NCI-H82 (cell line): ENCODE measurements around the gene CC2D1B.
A peak's percentile ranks its signal among the peaks of the same experiment; 100 is the strongest.

ENCODE experiments used
- DNase-seq: peaks from one replicate; lab custom pipeline; 2025; lab: John Stamatoyannopoulos, UW

The CC2D1B gene, protein sequence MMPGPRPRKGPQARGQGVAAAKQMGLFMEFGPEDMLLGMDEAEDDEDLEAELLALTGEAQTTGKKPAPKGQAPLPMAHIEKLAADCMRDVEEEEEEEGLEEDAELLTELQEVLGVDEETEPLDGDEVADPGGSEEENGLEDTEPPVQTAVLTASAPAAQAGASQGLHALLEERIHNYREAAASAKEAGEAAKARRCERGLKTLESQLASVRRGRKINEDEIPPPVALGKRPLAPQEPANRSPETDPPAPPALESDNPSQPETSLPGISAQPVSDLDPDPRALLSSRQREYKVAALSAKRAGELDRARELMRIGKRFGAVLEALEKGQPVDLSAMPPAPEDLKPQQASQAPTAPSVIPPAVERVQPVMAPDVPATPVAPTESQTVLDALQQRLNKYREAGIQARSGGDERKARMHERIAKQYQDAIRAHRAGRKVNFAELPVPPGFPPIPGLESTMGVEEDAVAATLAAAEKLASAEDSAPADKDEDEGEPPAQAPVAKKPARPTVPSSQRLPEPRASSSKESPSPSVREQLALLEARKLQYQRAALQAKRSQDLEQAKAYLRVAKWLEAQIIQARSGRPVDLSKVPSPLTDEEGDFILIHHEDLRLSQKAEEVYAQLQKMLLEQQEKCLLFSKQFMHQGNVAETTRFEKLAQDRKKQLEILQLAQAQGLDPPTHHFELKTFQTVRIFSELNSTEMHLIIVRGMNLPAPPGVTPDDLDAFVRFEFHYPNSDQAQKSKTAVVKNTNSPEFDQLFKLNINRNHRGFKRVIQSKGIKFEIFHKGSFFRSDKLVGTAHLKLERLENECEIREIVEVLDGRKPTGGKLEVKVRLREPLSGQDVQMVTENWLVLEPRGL

DNA sequence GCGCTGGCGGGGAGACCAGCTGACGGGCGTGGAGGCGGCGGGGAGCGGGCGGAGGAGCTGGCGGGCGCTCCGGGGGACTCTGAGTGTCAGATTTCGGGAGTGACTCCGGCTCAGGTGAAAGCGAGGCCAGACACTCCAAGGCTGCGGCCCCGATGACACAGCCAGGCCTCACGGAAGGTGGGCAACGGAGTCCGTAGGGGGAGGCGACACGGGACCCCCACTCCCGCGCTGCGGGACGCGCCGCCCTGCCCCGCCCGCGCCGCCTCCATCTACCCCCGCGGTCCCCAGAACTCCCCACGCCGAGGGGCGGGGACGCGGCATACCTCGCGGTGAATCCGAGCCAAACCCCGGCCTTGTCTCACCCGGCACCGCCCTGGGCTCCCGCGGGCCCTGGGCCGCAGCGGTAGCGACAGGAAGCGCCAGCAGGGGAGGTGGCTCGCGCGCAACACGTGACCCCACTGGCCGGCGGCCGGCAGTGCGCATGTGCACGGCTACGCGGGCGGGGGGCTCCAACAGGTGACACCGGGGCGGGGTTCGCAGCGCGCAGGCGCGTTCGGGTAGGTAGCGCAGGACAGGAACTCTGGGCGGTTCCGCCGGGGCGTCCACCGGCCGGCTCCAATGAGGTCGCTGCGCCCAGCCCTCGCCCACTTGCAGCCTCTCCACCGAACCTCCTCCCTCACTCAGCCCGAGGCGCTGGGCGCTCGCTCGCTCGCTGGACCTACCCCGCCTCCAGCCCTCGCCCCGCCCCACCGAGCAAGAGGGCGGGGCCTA is at the start of gene CC2D1B:
Gene CC2D1B, minus strand, starts transcription at position 460 of the 771 bp plus-strand sequence. CDS start 1,585 bp downstream, outside the sequence.
- DNase-seq, result peak; percentile 99

DNA sequence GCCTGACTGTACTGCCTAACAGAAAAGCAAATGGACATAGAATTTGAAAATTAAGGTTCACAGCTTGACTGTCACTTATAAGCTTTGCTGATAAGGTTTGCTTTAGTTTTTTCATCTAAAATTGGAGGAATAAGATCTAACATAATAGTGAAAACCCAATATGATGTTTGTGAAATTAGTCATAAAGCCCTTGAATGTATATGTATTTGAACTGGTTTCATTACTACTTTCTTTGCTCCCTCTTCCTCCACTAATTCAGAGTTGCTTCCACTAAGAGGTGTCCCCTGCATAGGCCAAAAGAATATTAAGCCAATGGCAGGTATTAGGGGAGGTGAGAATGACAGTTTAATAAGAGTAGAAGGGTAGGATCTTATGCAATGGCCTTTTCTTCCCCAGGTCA is 48.9 kb upstream of the CC2D1B start:
- no peak for DNase-seq

DNA sequence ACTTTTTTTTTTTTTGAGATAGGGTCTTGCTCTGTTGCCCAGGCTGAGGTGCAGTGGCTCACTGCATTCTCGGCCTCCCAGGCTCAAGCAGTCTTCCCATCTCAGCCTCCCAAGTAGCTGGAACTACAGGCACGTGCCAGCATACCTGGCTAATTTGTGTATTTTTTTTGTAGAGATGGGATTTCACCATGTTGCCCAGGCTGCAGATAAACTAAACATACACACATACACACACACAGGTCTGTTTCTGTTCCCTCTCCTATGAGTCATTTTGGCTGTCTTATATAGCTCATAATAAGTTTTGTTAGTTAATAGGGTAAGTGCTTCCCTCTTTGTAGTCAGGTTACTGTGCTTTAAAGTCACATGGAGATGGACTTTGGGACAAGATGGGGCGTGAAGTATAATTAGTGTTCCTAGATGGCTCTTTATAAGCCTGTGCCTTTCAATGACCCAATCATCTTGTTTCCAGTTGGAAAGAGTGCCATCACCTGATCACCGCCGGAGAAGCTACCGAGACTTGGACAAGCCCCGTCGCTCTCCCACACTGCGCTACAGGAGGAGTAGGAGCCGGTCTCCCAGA is 47.5 kb upstream of the CC2D1B start:
- no peak for DNase-seq

DNA sequence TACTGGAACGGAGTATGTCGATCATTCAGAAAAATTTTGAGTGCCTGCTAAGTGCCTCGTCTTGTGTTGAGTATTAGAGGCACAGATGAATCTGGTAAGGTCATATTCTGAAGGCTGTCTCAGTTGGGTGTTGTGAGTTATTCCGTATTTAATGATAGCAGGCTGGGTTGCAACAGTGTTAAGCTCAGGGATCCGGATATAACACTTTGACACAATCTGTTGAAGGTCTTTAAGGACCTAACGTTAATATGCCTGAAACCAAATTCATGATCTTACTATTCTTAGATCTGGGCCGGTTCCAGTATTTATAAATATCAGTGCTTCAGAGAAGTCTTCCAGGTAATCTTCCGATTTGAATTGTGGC is 39.0 kb upstream of the CC2D1B start:
- DNase-seq, result no peak

DNA sequence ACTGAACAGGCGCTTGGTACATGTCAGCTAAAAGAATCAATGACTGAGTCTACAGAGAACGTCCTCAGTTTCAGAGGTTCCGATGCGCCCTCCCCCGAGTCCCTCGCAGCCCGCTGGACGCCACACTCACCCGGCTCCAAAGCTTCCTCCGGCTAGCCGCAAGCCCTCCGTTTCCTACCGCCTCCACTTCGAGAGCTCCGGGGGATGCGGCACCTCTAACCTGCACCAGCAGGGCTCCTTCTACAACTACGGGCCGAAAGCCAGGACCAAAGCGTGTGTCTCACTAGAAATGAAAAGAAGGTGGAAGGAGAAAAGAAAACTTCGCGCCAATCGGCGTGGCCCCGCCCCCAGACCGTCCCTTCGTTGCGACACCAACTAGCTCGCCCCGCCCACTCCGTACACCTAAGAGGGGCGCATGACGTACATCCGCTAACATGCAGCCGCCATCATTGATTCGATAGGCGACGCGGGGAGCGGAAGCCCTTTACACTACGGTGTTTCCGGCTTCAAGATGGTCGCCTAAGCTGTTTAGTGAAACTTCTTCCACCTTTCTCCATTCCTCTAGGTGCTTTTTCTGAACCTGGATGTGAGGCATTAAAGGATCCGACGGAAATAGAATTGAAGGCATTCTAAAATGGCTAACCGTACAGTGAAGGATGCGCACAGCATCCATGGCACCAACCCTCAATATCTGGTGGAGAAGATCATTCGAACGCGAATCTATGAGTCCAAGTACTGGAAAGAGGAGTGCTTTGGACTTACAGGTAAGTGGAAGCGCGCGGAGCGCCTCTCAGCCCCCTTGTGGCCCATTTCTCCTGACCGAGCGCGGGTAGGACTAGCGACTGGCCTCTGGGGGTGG is 38.3 kb upstream of the CC2D1B start, which contains the start of the genes ORC1 and PRPF38A:
Gene ORC1, minus strand, starts transcription at position 308 of the 859 bp plus-strand sequence. CDS start 2,200 bp downstream, outside the sequence.
Gene PRPF38A, plus strand, starts transcription at position 487 of the 859 bp plus-strand sequence. Its CDS starts 148 bp downstream, at position 635.
- DNase-seq, result peak; percentile 100

DNA sequence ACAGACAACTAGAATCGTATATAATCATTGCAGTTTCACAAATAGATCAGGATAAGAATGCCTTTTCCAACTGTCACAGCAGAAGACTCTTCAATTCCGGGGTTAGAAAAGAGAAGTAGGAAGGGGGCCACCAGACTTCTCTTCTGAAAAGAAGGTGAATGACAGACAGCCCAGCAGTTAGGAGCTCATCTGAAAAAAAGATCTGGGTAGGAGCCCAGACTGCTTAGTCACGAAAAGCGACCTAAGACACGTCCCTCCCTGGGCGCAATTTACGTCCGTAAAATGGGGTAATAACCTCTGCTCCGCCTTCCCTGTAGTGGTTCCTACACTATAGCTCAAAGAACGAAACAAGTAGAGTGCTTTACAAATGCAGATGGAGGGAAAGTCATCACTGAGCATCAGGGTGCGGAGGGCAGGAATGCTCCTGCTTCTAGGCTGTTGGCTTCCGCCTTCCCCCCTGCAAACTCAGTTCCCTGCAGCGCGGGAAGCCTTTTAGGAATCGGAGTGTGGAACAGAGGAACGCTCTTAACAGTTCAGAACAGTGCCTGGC is 37.6 kb upstream of the CC2D1B start:
- DNase-seq, result peak; percentile 71

DNA sequence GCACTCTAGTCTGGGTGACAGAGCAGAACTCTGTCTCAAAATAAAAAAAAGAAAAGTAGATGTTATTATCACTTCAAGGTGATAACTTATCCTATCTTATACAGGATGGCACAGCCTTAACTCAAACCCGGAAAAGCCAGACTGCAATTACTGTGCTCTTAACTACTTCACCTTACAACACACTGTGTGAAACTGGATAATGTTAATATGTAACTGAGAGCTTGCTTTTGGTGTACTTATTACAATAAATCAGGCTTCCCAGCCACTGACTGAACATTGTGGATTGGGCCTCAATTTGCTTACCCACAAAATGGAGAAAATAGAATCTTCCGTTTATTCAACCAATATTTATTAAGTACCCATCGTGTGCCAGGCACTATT is 36.8 kb upstream of the CC2D1B start:
- DNase-seq, result no peak

DNA sequence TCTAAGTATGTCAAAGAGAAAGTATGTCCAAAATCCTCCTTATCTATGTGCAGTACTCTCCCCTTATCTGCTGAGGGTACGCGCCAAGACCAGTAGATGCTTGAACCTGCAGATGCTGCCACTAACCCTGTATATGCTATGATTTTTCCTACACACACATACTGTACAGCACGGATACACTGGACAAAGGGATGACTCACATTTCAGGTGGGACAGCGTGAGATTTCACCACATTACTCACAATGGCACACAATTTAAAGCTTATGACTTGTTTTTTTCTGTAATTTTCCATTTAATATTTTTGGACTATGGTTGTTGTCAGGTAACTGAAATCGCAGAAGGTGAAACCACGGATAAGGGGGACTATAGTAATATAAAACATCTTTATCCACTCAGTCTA is 34.1 kb upstream of the CC2D1B start:
- DNase-seq, result no peak

DNA sequence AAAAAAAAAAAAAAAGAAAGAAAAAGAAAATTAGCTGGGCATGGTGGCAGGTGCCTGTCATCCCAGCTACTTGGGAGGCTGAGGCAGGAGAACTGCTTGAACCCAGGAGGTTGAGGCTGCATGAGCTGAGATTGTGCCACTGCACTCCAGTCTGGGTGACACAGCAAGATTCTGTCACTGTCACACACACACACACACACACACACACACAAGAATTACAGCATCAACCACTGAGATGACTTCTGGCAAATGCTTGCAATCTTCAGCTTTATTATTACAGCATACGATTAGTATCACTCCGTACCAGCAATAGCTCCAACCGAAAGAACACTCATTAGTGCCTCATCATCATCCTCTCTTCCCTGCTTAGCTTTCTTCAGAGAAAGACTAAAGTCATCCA is 33.6 kb upstream of the CC2D1B start:
- DNase-seq, result no peak

DNA sequence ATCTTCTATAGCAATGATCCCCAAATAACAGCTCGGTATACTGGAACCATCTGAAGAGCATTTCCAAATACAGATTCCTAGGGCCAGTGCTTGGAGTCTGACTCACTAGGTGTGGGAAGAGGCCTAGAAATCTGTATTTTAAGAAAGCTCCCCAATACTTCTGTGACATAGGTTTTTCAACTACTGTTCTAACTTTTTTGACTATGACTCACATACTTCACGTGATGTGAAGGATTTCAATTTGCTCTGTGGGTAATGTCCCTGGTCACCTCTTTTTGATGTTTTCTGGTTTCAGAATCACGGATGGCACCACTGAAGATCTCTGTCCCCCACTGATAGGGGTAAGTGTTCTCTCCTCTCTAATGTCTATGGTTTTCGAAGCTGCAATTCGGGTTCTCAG is 27.2 kb upstream of the CC2D1B start:
- DNase-seq, result no peak

DNA sequence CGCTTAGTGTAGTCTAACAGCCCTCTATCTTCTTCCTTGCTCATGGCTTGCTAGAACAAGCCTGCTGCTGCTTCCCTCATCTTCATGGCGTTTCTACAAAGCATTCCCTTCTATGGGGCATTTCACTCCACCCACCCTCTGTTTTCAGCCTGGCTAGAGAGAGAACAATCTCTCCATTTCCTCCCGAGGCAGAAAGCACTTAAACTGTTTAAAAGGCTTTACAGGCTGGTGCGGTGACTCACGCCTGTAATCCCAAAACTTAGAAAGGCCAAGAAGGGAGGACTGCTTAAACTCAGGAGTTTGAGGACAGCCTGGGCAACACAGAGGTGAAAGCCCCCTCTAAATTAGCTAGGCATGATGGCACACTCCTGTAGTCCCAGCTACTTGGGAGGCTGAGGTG is 20.5 kb upstream of the CC2D1B start:
- no peak for DNase-seq

DNA sequence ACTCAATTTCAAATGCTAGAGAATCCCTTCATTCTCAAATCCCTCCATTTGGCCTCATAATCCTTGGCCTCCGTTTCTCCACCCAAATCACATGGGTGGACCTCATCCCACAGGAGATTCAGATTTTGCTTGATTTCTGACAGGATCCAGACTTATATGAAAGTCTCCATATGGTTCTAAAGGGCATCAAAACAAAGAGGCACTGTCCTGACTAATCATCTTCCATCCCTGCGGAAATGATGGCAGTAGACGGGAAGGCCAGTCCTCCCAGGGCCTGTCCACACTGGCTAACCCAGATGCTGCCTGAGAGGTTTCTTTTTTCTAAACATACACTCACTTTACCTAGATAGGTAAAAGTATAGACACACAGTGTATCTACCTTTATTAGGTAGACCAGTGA is 19.4 kb upstream of the CC2D1B start:
- no peak for DNase-seq

DNA sequence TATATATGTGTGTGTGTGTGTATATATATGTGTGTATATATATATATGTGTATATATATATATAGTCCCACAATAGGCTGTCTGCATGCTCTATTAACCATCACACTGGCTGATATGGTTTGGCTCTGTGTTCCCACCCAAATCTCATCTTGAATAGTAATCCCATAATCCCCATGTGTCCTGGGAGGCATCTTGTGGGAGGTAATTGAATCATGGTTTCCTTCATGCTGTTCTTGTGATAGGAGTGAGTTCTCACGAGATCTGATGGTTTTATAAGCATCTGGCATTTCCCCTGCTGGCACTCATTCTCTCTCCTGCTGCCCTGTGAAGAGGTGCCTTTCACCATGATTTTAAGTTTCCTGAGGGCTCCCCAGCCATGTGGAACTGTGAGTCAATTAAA is 3.8 kb upstream of the CC2D1B start:
- DNase-seq, result peak; percentile 94

DNA sequence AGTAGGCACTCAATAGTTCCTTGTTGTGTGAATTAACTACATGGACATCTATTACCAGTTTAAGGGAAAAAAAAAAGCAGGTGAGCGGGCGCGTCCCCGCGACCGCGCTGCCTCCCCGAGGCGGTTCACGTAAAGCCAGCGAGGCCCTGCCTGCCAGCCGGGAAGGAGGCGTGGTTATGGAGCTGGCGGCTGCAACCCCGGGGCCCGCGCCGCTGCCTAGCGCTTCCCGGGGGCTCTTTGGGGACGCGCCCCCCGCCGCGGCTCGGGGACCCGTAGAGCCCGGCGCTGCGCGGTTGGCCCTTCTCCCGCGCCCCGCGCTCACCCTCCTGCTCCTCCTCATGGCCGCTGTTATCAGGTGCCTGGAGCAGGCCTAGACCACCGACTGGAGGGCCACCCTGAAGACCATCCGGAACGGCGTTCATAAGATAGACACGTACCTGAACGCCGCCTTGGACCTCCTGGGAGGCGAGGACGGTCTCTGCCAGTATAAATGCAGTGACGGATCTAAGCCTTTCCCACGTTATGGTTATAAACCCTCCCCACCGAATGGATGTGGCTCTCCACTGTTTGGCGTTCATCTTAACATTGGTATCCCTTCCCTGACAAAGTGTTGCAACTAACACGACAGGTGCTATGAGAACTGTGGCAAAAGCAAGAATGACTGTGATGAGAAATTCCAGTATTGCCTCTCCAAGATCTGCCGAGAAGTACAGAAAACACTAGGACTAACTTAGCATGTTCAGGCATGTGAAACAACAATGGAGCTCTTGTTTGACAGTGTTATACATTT is 2.6 kb upstream of the CC2D1B start:
- peak; percentile 79 for DNase-seq

DNA sequence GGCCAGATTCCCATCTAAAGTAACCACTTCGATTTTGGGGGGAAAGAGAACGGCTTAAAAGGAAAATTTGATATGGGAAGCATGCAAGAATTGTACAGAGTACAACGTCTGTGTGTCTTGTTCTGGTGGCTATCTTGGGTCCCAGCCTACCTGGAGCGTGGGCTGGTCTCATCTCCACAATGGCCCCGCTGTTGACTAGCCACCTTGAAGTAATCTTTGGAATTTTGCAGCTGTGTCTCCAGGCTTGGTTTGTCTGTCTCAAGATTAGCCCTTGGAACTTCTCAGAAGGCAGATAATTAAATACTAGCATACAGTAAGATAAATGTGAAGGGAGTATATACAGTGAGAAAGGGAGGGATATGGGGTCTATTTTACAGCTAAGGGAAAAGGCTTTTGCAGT is 1.3 kb upstream of the CC2D1B start:
- no peak for DNase-seq

DNA sequence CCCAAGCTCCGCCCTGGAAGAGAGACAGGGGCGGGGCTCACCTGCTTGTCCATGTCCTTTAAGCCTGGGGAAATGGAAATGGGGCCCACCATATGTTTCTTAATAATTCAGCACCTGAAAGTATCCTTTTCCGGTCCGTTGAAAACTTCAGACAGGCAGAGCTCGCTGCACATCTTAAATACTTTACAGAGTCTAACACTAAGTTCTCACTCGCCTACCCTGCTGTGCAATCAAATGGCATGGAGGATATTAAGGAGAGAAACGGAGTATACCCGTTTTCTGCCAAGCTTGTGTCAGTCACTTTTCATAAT is 467 bp upstream of the CC2D1B start:
- DNase-seq, result no peak

DNA sequence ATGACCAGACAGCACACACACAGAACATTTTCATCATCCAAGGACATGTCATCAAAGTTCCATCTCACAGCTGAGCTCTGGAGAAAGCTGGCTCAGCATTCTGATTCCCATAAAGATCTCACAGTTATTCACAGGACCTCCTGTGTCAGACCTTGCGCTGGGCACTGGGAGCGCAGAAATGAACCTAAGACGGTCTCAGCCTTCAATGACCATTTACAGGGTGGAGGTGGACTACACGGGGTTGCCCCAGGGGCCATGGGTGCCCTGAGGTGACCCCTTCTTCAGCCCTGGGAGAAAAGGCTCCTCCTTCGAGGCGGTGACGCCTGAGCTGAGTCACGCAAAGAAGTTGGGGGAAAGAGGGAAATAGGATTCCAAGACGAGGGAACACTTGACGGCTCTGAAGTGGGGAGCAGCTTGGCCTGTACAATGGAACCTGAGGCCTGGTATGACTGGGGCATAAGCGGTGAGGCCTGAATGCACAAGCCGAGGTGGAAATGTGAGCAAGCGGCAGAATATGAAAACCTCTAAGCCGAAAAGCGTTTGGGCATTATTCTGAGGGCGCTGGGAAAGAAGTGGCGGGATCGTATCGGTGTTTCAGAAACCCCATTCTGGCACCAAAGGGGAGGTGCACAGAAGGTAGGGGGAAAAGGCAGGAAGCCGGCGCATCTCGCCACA is 797 bp downstream of the CC2D1B start:
- peak; percentile 63 for DNase-seq

DNA sequence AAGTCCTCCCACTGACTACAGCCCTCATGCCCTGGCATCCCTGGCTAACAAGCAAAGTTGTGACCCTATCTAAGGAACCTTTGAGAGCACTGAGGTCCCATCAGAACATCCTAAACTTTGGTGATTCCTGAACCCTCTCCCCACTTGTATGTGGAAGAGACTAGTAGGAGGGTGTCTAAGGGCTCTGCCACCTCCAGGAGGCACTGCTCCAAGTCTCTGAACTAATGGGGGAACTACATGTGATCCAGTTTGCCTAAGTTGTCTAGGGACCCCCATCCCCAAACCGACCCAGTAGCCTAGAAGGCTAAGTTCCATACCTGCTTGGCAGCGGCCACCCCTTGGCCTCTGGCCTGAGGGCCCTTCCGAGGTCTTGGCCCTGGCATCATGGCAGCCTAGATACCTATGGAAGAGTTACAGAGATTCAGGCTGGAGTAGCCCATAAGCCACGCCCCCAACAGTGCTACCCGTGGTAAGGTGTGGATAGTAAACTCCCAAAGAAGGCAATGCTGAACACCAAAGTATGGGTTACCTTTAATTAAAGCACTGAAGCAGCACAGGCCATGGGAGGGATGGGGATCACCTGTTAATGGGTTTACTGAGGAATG is 1.7 kb downstream of the CC2D1B start:
- peak; percentile 24 for DNase-seq

DNA sequence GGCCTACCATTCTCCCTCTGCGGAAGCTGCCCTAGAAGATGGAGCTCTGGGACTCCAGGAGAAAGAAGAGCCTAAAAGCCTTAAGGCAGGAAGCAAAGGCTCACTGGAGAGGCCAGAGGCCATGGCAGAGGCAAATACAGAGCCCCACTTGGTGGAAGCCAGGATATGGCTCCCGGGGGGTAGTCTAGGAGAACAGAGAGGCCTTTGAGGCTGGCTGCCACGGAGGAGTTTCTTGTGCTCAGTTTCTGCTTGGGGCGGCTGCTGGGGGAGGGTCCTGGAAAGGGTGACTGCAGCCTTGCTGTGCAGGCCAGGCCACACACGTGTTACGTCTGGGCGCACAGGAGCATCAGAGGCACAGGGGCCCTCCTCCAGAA is 5.4 kb downstream of the CC2D1B start:
- DNase-seq, result no peak
